SU-DHL-6 (cell line): Measurements from ENCODE around the gene PIGO.

Source experiments
- H2AFZ ChIP-seq: fragments of 200-600 bp; sonication (generic); 2 replicates; pipeline ENCODE4 v1.6.1; 2014; ENCODE audit warnings: low read depth, mild to moderate bottlenecking, moderate library complexity, mixed read lengths, antibody characterized with exemption, low read length; ENCODE audit not compliant: severe bottlenecking
- H3F3A ChIP-seq: fragments of 200-600 bp; shearing (Covaris generic); 2 replicates; pipeline ENCODE4 v1.6.0; 2016; ENCODE audit warnings: antibody characterized with exemption, mild to moderate bottlenecking; ENCODE audit not compliant: insufficient read depth
- H3K27ac ChIP-seq: fragments of 200-600 bp; sonication (generic); 2 replicates; pipeline ENCODE4 v1.5.1; 2016; ENCODE audit warnings: low read depth, mild to moderate bottlenecking, low read length, moderate library complexity, mixed read lengths
- H3K27me3 ChIP-seq: fragments of 200-600 bp; sonication (generic), shearing (Covaris generic); 2 replicates; pipeline ENCODE4 v1.6.0; 2014; ENCODE audit warnings: mild to moderate bottlenecking, low read length
- H3K36me3 ChIP-seq: fragments of 200-600 bp; sonication (generic); 2 replicates; pipeline ENCODE4 v1.6.1; 2014; ENCODE audit warnings: mild to moderate bottlenecking, low read length, mixed read lengths
- H3K4me2 ChIP-seq: fragments of 300-600, 200-600 bp; shearing (Covaris generic), sonication (generic); 2 replicates; pipeline ENCODE4 v1.6.0; 2014; ENCODE audit warnings: low read length, low read depth, mild to moderate bottlenecking; ENCODE audit not compliant: poor library complexity, severe bottlenecking
- H3K4me3 ChIP-seq: fragments of 200-600 bp; sonication (generic); 2 replicates; pipeline ENCODE4 v1.5.1; 2014; ENCODE audit warnings: antibody characterized with exemption, low read length, mild to moderate bottlenecking, mixed read lengths; ENCODE audit not compliant: insufficient read depth, poor library complexity, severe bottlenecking
- H3K79me2 ChIP-seq: fragments of 200-600 bp; sonication (generic); 2 replicates; pipeline ENCODE4 v1.6.1; 2014; ENCODE audit warnings: mild to moderate bottlenecking, low read length, moderate library complexity; ENCODE audit not compliant: insufficient read depth
- H3K9ac ChIP-seq: fragments of 200-600 bp; sonication (generic); 2 replicates; pipeline ENCODE4 v1.7.0; 2014; ENCODE audit warnings: mild to moderate bottlenecking, low read length
- H3K9me2 ChIP-seq: fragments of 200-600 bp; sonication (generic); replicated peaks from 2 replicates; pipeline ENCODE4 v1.6.1; 2014; ENCODE audit warnings: low read length; ENCODE audit not compliant: insufficient read depth
- H3K9me3 ChIP-seq: fragments of 200-600 bp; sonication (generic); 2 replicates; pipeline ENCODE4 v1.6.1; 2014; ENCODE audit warnings: low read length, mixed read lengths; ENCODE audit not compliant: insufficient read depth
- H4K20me1 ChIP-seq: fragments of 200-600 bp; sonication (generic); 2 replicates; pipeline ENCODE4 v1.6.1; 2014; ENCODE audit warnings: low read depth, mild to moderate bottlenecking, antibody characterized with exemption, low read length, moderate library complexity, mixed read lengths
- CTCF ChIP-seq: fragments of 200-600 bp; sonication (generic); IDR thresholded peaks from one replicate; pipeline ENCODE4 v1.5.1; 2017; ENCODE audit warnings: antibody characterized with exemption, mild to moderate bottlenecking, low read length, moderate library complexity; ENCODE audit not compliant: insufficient read depth, poor library complexity, severe bottlenecking
- EZH2phosphoT487 ChIP-seq: fragments of 200-600 bp; sonication (generic), shearing (Covaris generic); conservative IDR thresholded peaks from 2 replicates; pipeline ENCODE4 v1.6.1; 2018; ENCODE audit warnings: mild to moderate bottlenecking, antibody characterized with exemption, low read length, moderate library complexity, mixed read lengths

PIGO gene

DNA sequence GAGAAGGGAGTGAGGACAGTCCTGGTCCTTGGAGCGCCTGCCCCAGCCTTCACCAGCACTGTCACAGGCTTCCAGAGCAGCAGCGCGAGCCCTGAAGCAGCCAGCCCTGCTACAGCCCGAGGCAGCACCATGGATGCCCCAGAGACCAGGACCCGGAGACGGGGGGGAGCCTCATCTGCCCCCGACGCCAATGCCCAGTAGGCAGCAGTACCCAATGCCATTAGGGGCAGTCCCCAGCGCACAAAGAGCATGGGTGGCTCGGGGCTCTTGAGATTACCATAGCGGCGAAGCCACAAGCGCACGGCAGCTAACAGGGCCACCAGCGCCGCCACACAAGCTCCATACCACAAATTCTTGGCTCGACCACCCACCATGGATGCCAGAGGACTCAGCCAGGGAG, 4.9 kb downstream of the PIGO start:
- H3F3A ChIP-seq = no peaks in the 10 kb centered on the region
- TF ChIP-seq CTCF = no peak
- no peak for TF ChIP-seq EZH2phosphoT487
- H3K79me2 ChIP-seq = peaks cover 6% of the 10 kb centered on the region; the same call in 1 of the 2 replicates
- H3K9me3 ChIP-seq = no peaks in the 10 kb centered on the region
- H2AFZ ChIP-seq = no peak overlapping the region
- H3K27ac ChIP-seq = no peak overlapping the region
- H3K4me3 ChIP-seq = no peak overlapping the region
- H3K9me2 ChIP-seq = no peaks in the 10 kb centered on the region
- no peaks in the 10 kb centered on the region for H4K20me1 ChIP-seq
- H3K27me3 ChIP-seq = no peaks in the 10 kb centered on the region
- no peak overlapping the region for H3K4me2 ChIP-seq
- H3K36me3 ChIP-seq = no peaks in the 10 kb centered on the region
- no peak overlapping the region for H3K9ac ChIP-seq

DNA sequence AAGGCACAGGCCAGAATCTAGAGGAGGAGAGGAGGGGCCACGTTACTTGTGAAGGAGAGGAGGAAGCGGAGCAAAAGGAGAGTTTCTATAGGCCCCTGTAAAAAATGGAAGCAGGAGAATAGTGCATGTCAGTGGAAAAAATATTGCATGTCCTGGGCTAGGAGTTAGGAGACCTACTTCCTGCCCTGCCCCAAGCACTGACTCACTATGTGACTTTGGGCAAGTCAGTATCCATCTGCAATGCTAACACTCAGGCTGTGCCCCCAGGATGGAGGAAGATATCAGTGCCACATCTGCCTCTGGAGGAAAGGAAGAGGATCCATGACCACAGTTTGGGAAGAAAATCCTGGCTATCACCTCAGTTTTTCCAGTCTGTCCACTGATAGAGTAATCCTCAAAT, 7.0 kb downstream of the PIGO start:
- Histone ChIP-seq H3K36me3 (no peaks in the 10 kb centered on the region), H3K9me2 (no peaks in the 10 kb centered on the region), H3K27ac (no peak overlapping the region), H3K4me3 (no peak overlapping the region), H3F3A (0 out of 2 replicates have a peak, but pooled peaks cover 5% of the 10 kb centered on the region), H3K9ac (no peak overlapping the region), H4K20me1 (no peaks in the 10 kb centered on the region), H3K9me3 (no peaks in the 10 kb centered on the region), H3K79me2 (no peaks in the 10 kb centered on the region), H2AFZ (no peak overlapping the region), H3K4me2 (no peak overlapping the region), H3K27me3 (no peaks in the 10 kb centered on the region)
- no peak for TF ChIP-seq EZH2phosphoT487
- TF ChIP-seq CTCF = no peak

DNA sequence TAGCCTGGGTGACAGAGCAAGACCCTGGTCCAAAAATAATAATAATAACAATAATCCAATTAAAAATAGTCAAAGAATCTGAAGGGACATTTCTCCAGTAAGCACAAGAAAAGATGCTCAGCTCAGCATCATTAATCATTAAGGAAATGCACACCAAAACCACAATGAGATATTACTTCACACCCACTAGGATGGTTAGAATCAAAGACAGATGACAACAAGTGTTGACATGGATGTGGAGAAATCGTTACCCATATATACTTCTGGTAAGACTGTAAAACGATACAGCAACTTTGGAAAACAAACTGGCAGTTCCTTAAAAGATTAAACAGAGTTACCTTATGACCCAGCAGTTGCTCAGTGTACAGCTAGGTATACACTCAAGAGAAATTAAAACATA, 11.3 kb downstream of the PIGO start:
- TF ChIP-seq EZH2phosphoT487 = no peak

GRCh38 chr9:35079426-35080341, 16.7 kb downstream of the PIGO start, which contains the start of gene FANCG:
Gene FANCG, minus strand, starts transcription at chr9:35079942. Its CDS starts 418 bp downstream, at chr9:35079524.
- Histone ChIP-seq H3K27me3 (no peaks in the 10 kb centered on the region), H3K4me2 (peak within 1 kb of the TSS; percentile 91), H3K4me3 (peak within 1 kb of the TSS; percentile 78), H3K9me2 (no peaks in the 10 kb centered on the region), H3K27ac (peak within 1 kb of the TSS; percentile 81), H2AFZ (peak within 1 kb of the TSS; percentile 94), H3K79me2 (peaks cover 23% of the 10 kb centered on the region), H3K9ac (peak within 1 kb of the TSS; percentile 80), H3F3A (0 out of 2 replicates have a peak, but pooled peaks cover 6% of the 10 kb centered on the region), H4K20me1 (no peaks in the 10 kb centered on the region), H3K36me3 (no peaks in the 10 kb centered on the region), H3K9me3 (no peaks in the 10 kb centered on the region)
- TF ChIP-seq CTCF (no peak), EZH2phosphoT487 (no peak)

More for the DNA sequence above, 11.3 kb downstream of the PIGO start:
- H3K4me3 ChIP-seq = no peak overlapping the region
- no peak overlapping the region for H3K27ac ChIP-seq
- no peaks in the 10 kb centered on the region for H3K9me2 ChIP-seq
- H3K36me3 ChIP-seq = no peaks in the 10 kb centered on the region
- H2AFZ ChIP-seq = no peak overlapping the region
- H3F3A ChIP-seq = 0 out of 2 replicates have a peak, but pooled peaks cover 10% of the 10 kb centered on the region
- no peaks in the 10 kb centered on the region for H3K79me2 ChIP-seq
- no peaks in the 10 kb centered on the region for H3K9me3 ChIP-seq
- no peaks in the 10 kb centered on the region for H3K27me3 ChIP-seq
- H4K20me1 ChIP-seq = no peaks in the 10 kb centered on the region
- no peak overlapping the region for H3K9ac ChIP-seq
- no peak overlapping the region for H3K4me2 ChIP-seq
